ENCODE results near the gene NAA15.
A peak's percentile ranks its signal among the peaks of the same experiment; 100 is the strongest.
"Not testable (repeated sequence)": the region's sequence is repeated elsewhere in the genome, so short reads cannot be mapped to it uniquely, and the experiment has no call there.

NAA15 gene

DNA sequence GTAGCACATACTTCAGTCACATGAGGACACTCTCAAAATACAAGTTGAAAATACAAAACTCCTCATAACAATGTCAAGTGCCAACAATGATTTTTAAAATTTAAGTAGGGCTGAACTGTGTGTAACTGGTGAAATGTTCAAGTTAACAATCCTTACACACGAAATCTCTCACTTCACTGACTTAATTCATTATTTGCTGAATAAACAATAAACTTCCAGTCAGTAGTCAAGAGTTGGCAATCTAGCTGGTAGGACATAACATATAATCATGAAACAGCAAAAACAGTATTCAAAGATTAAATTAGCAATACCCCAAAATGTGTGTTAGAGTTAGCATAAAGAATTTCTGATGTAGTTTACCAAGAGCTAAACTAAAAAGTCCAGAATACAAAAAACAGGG is 150.7 kb downstream of the NAA15 start:
- DNase-seq (ENCODE audit: low read depth in 2 of 2) = no peak

- peak in 1 of 2 donors; percentile 52 for DNase-seq (ENCODE audit: low read depth in 2 of 2)
These were observed 151.7 kb downstream of the NAA15 start for GRCh38 chr4:139453041-139453370.

GRCh38 chr4:139453371-139454110 is 152.2 kb downstream of the NAA15 start:
- DNase-seq (ENCODE audit: low read depth in 2 of 2) = peak; percentile 94 to 96

- no peak for DNase-seq (ENCODE audit: low read depth in 2 of 2)
These were observed 153.1 kb downstream of the NAA15 start, which contains the start of gene RAB33B for GRCh38 chr4:139454111-139455045. Gene RAB33B, plus strand, starts transcription at chr4:139454121. Its CDS starts 75 bp downstream, at chr4:139454196.

DNA sequence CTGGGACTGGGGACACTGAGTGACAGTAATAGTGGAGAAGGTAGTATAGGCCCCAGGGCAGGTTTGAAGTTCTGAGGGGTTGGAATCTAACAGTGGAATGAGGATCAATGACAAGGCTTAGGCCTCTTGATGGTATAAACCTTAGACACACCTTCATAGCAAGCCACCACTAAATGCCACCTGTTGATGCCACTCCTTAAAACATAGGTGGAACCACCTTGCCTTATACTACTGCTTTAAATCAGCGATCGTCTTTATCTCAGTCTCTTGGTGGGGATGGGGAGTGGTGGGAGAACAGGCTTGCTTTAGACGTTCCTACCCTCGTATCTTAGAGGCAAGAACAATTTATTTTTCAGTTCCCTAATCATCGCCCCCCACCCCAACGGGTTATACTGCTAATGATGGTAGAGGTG is 153.8 kb downstream of the NAA15 start:
- DNase-seq (ENCODE audit: low read depth in 2 of 2) = no peak

- no peak for DNase-seq (ENCODE audit: low read depth in 2 of 2)
These were observed 156.0 kb downstream of the NAA15 start for GRCh38 chr4:139457318-139457717.

- no peak for DNase-seq (ENCODE audit: low read depth in 2 of 2)
These were observed 157.2 kb downstream of the NAA15 start for GRCh38 chr4:139458543-139458942.

DNA sequence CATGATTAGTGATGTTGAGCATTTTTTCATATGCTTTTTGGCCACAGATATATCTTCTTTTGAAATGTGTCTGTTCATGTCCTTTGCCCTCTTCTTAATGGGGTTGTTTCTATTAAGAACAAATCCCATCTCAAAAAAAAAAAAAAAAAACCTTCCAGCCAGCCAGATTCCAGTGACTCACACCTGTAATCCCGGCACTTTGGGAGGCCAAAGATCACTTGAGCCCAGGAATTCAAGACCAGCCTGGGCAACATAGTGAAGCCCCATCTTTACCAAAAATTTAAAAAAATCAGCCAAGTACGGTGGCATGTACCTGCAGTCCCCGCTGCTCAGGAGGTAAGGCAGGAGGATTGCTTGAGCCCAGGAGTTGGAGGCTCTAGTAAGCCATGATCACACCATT is 157.7 kb downstream of the NAA15 start:
- DNase-seq (ENCODE audit: low read depth in 2 of 2) = no peak

GRCh38 chr4:139460565-139460964 is 159.3 kb downstream of the NAA15 start:
- no peak for DNase-seq (ENCODE audit: low read depth in 2 of 2)

- DNase-seq (ENCODE audit: low read depth in 2 of 2) = no peak
These were observed 159.8 kb downstream of the NAA15 start for GRCh38 chr4:139461022-139461628.

- not testable (repeated sequence) for DNase-seq (ENCODE audit: low read depth in 2 of 2)
These were observed 163.2 kb downstream of the NAA15 start for GRCh38 chr4:139464512-139464911.

DNA sequence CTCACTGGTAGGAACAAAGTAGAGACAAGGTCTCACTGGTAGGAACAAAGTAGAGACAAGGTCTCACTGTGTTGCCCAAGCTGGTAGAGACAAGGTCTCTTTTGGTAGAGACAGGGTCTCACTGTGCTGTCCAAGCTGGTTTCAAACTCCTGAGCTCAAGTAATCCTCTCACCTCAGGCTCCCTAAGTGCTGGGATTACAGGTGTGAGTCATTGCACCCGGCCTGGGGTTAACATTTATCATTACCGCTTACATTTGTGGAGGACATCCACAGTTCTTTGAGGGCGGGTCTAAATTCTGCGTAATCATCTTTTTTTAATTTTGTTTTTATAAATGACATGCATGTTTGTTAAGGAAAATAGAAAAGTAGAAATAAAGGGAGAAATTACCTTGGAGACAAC is 164.6 kb downstream of the NAA15 start:
- DNase-seq (ENCODE audit: low read depth in 2 of 2) = no peak

DNA sequence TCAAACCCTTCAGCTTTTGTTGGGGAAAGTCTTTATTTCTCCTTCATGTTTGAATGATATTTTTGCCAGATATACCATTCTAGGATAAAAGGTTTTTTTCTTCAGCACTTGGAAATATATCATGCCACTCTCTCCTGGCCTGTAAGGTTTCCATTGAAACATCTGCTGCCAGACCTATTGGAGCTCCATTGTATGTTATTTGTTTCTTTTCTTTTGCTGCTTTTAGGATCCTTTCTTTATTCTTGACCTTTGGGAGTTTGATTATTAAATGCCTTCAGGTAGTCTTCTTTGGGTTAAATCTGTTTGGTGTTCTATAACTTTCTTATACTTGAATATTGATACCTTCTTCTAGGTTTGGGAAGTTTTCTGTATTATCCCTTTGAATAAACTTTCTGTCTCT is 167.5 kb downstream of the NAA15 start:
- DNase-seq (ENCODE audit: low read depth in 2 of 2) = not testable (repeated sequence)

GRCh38 chr4:139469216-139469615 is 167.9 kb downstream of the NAA15 start:
- no peak for DNase-seq (ENCODE audit: low read depth in 2 of 2)

Measured in stimulated activated CD8-positive, alpha-beta memory T cell treated with anti-CD3 and anti-CD28 coated beads, Interleukin-7, amount 100 ng/mL, for 4 hours (primary cell).